Femur (tissue), 1 donor: Measurements from ENCODE around the gene CFAP221.

Experiments used
- DNase-seq: peaks from one replicate; pipeline ENCODE4 v3.0.0-alpha.2; 2017

CFAP221 gene

GRCh38 chr2:119537792-119538191 is 6.5 kb upstream of the CFAP221 start:
- DNase-seq: no peak

GRCh38 chr2:119541476-119541875 is 2.8 kb upstream of the CFAP221 start:
- DNase-seq: no peak

DNA sequence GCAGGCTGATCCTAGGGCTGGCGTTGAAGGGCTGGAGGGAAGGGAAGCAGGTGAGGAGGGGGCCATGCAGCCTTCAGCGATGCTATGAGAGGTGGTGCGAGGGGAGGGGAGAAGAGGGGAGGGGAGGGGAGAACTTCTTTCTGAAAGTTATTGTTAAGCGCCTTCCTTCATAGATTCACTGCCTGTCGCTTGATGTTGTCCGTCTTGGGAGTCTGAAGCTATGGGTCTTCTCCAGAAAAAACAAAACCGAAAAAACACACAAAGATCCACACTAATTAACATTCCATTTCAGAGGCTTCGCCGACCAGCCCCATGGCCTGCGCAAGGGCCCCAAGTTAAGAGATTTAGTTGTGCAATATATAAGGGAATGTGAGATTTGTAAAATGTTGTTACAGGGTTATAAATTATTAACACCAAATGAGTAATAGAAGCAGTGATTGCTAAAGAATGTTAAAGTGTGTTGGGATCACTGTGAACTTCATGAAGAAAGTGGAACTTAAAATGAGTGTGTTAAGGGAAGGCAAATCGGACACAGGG is 758 bp downstream of the CFAP221 start:
- no peak for DNase-seq

DNA sequence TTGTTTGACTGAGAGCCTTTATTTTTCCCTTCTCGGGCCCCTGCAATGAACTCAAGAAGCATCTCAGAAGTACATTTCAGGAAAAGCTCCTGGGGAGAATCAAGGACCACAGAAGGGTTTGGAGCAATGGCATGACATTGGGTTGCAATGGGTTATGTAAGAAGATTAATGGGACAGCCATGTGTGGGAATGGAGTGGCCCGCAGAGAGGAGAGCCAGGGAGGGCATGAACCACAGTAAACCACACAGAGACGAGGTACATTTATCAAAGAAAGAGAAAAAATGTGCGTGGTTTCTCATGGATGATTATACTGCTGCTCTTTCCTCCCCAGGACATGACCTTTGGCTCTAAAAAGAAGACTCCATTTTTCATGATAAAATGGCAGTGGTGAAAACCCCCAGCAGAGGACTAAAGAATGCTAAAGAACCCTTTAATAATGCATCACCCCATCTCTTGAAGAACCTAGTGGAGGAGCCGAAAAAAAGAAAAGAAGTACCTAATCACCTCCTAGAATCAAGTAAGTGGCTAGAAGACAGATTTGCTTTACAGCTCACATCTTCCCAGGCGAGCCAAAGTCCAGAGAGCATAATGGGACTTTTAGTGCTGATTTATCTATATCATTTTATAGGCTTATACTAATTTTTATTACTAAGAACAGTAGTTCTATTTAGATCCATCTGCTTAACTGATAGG is 1.7 kb downstream of the CFAP221 start:
- DNase-seq: no peak

- no peak for DNase-seq
Measured at GRCh38 chr2:119546447-119546767, 2.2 kb downstream of the CFAP221 start.

DNA sequence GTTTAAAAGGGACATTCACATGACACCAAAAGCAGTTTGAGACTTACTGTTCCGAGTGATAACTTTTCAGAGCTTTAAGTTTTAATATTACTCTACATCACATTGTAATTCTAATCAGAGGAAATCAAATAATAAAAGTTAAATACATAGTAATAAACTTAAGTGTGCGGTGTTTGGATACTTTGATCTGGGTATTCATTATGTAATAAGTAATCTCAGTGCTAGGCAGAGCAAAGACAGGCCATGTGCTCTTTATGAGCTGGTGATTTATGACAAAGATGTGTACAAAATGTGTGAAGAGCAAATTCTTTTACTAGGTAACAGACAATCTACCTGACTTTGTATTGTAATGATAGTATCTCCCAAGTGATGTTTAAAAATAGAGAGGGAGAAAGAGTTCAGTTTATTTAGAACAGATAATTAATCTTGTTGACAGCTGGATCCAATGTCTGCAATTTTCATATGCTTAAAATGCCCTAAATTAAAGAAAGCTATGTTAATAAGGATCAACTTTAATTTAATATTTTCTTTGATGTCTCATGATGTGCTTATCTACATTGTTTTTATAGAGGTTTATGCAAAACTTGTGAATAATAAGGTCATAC is 4.4 kb downstream of the CFAP221 start:
- DNase-seq: no peak

GRCh38 chr2:119549241-119549640 is 5.0 kb downstream of the CFAP221 start:
- DNase-seq: no peak

- DNase-seq: no peak
Measured at GRCh38 chr2:119550346-119550745, 6.1 kb downstream of the CFAP221 start.

DNA sequence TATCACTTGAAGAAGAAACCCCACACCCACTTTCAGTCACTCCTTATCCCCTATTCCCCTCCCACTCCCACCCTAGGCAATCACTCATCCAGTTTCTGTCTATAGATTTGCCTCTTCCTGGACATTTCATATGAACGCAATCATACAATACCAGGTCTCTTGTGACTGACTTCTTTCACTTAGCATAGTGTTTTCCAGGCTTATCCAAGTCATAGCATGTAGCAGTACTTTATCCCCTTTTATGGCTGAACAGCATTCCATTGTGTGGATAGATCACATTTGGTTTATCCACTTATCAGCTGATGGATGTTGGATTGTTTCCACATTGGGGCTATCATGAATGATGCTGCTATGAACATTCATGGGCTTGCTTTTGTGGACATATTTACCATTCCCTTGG is 6.6 kb downstream of the CFAP221 start:
- no peak for DNase-seq

DNA sequence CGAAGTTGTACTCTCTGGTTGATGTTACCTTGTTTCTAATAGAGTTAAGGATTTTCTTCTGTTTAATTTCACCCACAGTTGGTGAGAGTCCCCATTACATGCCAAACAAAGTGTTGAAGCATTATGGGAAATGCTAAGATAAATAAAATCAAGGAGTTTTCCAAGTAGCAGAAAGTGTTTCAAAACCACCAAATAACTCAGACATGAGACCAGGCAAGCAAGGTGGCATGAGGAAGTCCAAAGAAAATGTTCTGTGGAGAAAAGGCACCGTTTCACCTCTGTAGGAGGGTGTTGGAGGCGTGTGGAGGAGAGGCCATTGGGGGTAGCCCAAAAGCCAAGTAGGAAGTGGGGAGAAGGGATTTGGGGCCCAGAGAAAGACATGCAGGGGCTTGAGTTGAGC is 8.7 kb downstream of the CFAP221 start:
- no peak for DNase-seq

GRCh38 chr2:119553687-119554344 is 9.6 kb downstream of the CFAP221 start:
- DNase-seq: no peak

GRCh38 chr2:119565481-119565880 is 21.2 kb downstream of the CFAP221 start:
- DNase-seq: no peak

- no peak for DNase-seq
Measured at GRCh38 chr2:119567292-119567691, 23.0 kb downstream of the CFAP221 start.

DNA sequence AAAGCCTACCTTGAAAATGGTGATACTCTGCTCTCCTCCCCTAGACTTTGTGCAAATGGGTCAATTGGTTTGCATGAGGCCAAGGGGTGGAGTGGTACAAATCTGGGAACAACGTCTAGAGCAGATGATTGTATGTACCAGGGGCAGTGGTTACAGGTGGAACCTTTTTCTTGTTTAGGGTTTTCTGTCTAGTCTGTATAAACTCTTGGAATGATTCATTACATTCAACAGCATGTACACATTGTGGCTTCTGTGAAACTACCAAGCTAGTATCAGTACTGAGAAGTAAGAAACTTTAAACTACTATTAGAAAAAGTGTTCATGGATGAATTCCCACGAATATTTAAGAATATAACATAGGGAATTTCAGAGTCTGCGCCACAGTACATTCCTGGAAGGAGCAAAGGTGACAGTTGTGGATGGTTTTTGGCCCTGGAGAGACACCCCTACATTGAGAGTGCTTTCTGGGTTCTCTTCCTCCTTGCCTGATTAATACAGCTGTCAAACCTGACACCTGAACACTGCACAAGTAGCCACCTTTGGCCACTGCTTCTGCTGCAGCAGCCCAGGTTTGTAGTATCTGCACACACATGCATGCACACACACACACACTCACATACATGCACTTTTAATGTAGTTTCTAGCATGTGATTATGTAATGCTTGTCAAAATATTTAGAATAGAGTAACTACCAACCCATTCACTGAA is 30.0 kb downstream of the CFAP221 start:
- no peak for DNase-seq

DNA sequence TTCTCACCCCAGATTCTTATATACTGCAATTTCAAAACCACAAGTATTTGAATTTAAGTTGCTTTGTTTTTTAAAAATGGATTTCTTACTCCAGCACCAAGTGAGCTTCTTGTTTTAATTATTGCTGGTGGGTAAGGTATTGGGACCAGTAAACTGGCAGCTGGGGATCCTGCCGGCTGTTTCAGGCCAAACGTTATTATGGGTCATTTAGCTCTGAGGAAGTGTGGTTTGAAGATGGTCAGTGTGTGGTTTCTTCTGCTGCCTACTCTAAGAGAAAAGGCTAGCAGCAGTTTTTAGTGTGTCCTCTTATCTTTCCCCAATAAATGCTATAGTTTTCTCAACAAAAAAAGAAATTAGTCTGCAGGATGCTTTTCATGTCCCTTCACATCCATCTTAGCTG is 30.6 kb downstream of the CFAP221 start:
- DNase-seq: no peak

DNA sequence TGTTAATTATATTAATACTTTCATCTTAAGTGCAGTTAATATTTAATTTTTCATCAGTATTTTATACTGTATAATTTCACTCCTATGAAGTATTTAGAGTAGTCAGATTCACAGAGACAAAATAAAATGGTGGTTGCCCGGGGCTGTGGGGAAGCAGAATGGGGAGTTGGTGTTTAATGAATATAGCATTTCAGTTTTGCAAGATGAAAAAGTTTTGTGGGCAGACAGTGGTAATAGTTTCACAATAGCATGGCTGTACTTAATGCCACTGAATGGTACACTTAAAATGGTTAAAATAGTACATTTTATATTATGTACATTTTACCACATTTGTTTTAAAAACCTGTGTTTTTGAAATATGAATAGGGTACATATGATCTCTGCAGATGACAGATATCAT is 31.2 kb downstream of the CFAP221 start:
- DNase-seq: no peak

DNA sequence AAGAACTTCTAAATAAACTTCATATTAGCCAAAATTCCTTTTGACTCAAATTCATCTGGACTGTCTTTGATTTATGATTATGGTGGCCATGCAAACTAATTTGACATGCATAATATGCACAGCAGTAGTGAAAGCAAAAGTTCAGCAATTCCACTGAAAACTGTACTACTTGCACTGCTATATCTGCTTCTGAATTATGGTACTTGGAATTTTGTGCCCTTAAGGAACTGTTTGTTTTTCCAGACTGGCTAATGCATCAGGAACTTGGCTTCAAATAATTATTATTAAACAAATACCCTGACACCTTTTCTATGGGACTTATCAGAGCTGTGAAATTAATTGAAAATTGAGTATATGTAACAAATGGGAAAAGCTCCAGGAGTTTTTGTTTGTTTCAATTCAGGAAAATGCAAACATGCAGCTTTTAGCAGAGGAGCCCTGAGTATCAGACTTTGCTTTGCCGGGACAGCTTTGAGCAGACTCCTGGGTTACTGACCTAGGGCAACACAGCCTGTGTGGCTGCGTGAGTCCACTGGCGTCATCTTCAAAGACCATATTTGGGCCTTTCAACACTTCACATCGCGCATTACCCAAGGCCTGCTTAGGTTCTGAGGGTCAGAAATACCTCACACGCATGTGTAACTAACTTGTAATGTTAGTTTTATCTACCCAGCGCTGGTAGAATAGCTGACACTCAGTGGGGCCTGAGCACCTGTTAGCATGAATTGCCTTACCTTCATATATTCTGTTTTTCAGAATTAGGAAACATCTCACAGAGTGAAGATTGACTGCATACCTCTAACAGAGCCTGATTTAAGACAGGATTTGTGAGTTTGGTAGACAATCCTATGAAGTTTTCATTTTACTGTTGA is 35.4 kb downstream of the CFAP221 start:
- DNase-seq: no peak

DNA sequence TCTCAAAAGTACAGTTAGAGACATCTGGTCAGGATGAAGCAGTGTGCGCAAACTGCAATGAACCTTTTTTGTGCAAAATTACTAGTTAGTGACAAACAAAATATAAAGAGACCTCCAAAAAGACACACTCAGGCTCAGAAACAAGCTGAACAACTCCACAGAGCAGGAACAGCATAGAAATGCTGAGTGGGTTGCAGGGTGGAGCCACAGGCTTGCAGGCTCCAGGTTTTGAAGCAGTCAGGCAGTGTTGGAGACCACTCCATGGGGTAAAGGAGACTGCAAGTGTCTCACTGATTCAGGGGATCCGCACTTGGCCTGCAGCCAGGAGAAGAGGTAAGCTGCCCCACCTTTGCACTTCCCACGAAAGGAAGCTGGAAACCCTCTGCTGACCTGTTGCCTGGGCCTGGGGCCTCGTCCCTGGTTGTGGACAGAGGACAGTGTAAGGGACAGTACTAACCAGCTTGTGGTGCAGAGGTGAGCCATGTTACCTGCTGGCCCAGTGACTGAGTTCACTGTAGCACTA is 36.4 kb downstream of the CFAP221 start:
- DNase-seq: no peak

DNA sequence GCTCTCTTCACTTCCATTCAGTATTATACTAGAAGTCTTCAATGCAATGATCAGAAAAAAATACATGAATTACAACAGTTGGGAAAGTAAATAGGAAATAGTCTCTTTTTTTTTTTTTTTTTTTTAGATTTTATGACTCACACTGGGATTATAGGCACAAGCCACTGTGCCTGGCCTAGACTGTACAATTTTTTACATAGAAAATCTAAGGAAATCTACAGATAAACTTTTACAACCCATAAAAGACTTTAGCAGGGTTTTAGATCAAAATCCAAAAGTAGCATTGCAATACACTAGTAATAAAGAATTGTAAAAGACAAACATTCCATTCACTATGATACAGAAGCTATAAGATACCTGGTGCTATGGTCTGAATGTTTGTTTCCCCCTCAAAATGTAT is 39.0 kb downstream of the CFAP221 start:
- no peak for DNase-seq

- no peak for DNase-seq
Measured at GRCh38 chr2:119584469-119584868, 40.2 kb downstream of the CFAP221 start.

DNA sequence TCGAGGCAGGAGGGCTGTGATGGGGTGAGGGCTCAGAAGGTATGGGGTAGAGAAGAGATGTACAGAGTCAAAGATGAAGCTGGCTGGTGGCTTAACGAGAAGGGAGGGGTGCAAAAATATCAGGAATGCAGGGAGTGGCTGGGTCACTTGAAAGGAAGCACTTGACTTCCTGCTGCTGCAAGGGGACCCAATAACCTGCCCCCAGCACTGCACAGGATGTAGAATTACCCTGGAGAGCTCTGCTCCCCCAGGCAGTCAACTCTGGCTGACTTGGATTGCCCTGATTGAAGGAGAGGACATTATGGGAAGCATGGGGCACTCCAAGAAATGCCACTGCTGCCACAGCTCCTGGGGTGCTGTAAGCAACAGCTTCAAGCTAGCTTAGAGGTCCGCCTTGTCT is 41.8 kb downstream of the CFAP221 start:
- no peak for DNase-seq

DNA sequence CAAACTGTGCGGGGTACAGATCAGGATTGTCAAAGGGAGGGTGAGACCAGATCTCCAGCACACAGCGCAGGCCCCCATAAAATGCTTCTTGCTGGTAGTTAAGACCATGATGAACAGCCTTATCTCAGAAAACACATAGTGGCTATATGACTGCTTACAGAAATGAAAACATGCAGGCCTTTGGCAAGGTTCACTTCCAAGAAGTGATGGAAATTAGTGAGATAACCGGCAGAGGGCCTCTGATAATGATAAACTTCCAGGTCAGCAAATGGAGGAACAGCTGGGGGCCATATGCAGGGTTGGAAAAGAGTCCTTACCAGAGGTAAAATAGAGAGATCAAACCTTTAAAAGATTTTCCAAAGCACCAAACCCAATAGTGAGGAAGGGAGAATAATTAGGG is 46.6 kb downstream of the CFAP221 start:
- no peak for DNase-seq
